GM12892 (cell line): ENCODE data around the gene USP44.
"Not testable (repeated sequence)": the region's sequence is repeated elsewhere in the genome, so short reads cannot be mapped to it uniquely, and the experiment has no call there.

Source experiments
- DNase-seq: peaks from one replicate; pipeline ENCODE4 v3.0.0; 2011; ENCODE audit not compliant: insufficient read length
- FAIRE-seq: peaks from 2 replicates; lab custom pipeline; 2011; peaks lifted over from hg19 to GRCh38; lab: Jason Lieb, UNC
- POLR2A ChIP-seq: IDR thresholded peaks from 2 replicates; pipeline ENCODE4 v1.6.1; 2011; ENCODE audit warnings: low read depth, low read length, control low read depth
- POLR2AphosphoS5 ChIP-seq: IDR thresholded peaks from 2 replicates; pipeline ENCODE4 v1.6.1; 2011; ENCODE audit warnings: low read depth, low read length, control low read depth
- TAF1 ChIP-seq: IDR thresholded peaks from 2 replicates; pipeline ENCODE4 v1.6.1; 2011; ENCODE audit warnings: low read depth, mild to moderate bottlenecking, control low read depth, low read length, borderline replicate concordance

The USP44 gene

GRCh38 chr12:95573951-95574576, 22.8 kb upstream of the USP44 start:
- TF ChIP-seq POLR2AphosphoS5 (no peak), POLR2A (no peak), TAF1 (no peak)
- DNase-seq (no peak), FAIRE-seq (no peak)

- no peak for TF ChIP-seq POLR2AphosphoS5
- no peak for TF ChIP-seq POLR2A
- TF ChIP-seq TAF1, result no peak
- DNase-seq, result no peak
- FAIRE-seq, result peak; percentile 5
Measured at GRCh38 chr12:95571369-95571768, 20.1 kb upstream of the USP44 start.

GRCh38 chr12:95568045-95568444, 16.8 kb upstream of the USP44 start:
- DNase-seq, FAIRE-seq: not testable (repeated sequence)

GRCh38 chr12:95557625-95558024, 6.3 kb upstream of the USP44 start:
- TF ChIP-seq TAF1 (no peak), POLR2A (no peak), POLR2AphosphoS5 (no peak)
- no peak for DNase-seq
- FAIRE-seq, result no peak

- no peak for DNase-seq
- no peak for FAIRE-seq
- TF ChIP-seq POLR2A (no peak), POLR2AphosphoS5 (no peak)
Measured at GRCh38 chr12:95554532-95555071, 3.3 kb upstream of the USP44 start.

- no peak for TF ChIP-seq POLR2A
- TF ChIP-seq TAF1, result no peak
- TF ChIP-seq POLR2AphosphoS5, result no peak
- no peak for FAIRE-seq
- no peak for DNase-seq
Measured at GRCh38 chr12:95553197-95553943, 2.1 kb upstream of the USP44 start.

- no peak for DNase-seq
- FAIRE-seq, result no peak
- TF ChIP-seq TAF1 (no peak), POLR2A (no peak), POLR2AphosphoS5 (no peak)
Measured at GRCh38 chr12:95551913-95552516, 739 bp upstream of the USP44 start.

GRCh38 chr12:95549392-95550084, 1.7 kb downstream of the USP44 start:
- no peak for DNase-seq
- FAIRE-seq, result no peak
- TF ChIP-seq POLR2AphosphoS5 (no peak), POLR2A (no peak), TAF1 (no peak)

- TF ChIP-seq POLR2AphosphoS5, result no peak
- TF ChIP-seq TAF1, result no peak
- TF ChIP-seq POLR2A, result no peak
- no peak for FAIRE-seq
- no peak for DNase-seq
Measured at GRCh38 chr12:95548539-95549391, 2.5 kb downstream of the USP44 start.

- TF ChIP-seq POLR2A (no peak), POLR2AphosphoS5 (no peak), TAF1 (no peak)
- FAIRE-seq, result no peak
- DNase-seq, result no peak
Measured at GRCh38 chr12:95548056-95548538, 3.2 kb downstream of the USP44 start.

- DNase-seq (no peak), FAIRE-seq (no peak)
- no peak for TF ChIP-seq TAF1
- no peak for TF ChIP-seq POLR2AphosphoS5
- TF ChIP-seq POLR2A, result no peak
Measured at GRCh38 chr12:95547522-95548055, 3.7 kb downstream of the USP44 start.

- DNase-seq (no peak), FAIRE-seq (no peak)
- TF ChIP-seq POLR2AphosphoS5 (no peak), TAF1 (no peak), POLR2A (no peak)
Measured at GRCh38 chr12:95546491-95546813, 4.8 kb downstream of the USP44 start.
